ENCODE data around the gene OR5W2. TPM values are rescaled to one million over a fixed set of nuclear protein-coding genes. Genes with fewer than 3 reads are reported as not detected.
A peak's percentile ranks its signal among the peaks of the same experiment; 100 is the strongest.

Gene OR5W2
- total and polyA plus RNA-seq, 4 donors = not detected

DNA sequence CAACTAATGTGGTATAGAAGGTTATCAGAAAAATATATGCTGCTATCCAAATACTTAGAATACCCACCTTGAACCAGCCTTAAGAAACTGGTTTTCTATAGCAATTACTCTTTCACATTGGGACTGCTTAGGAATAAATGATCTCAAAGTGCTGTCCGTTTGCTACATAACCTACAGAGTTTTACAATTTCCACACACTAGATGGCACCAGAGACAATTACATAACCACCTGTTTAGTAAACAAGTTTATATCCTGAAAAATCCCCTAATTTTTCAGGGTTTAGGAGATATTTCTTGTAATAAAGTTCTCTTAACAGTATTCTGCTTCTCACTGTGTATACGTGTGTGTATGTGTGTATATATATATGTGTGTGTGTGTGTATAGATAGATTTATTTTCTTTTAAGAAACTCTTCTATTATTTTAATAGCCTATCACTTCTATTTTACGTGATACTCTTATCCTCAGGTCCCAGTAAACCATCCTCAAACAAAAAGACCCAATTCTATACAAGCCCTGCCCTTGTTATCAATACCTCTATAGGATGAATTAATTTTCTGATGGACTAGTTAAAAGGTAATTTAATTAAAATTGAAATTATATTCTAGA is 28.5 kb upstream of the OR5W2 start:
- Histone ChIP-seq H3K4me1 (ENCODE audit: control insufficient read depth in 5 of 5, insufficient read depth in 5 of 5, low read length in 5 of 5) (no peaks in the 10 kb centered on the region), H3K27ac (ENCODE audit: low read depth in 1 of 2, low read length in 1 of 2) (no peak overlapping the region), H3K9me3 (ENCODE audit: control insufficient read depth in 4 of 4, insufficient read depth in 3 of 4, low read length in 3 of 4) (no peaks in the 10 kb centered on the region), H3K36me3 (ENCODE audit: control insufficient read depth in 4 of 4, insufficient read depth in 4 of 4, low read length in 4 of 4) (no peaks in the 10 kb centered on the region), H3K27me3 (ENCODE audit: control insufficient read depth in 3 of 3, insufficient read depth in 3 of 3, low read length in 2 of 3) (no peaks in the 10 kb centered on the region), H3K9ac (ENCODE audit: insufficient read depth in 1 of 2, low read length in 2 of 2) (no peak overlapping the region), H3K4me3 (no peak overlapping the region)
- DNase-seq (peak in 2 of 3 donors; percentile 9 to 46), ATAC-seq (ENCODE audit: insufficient read depth, low FRiP score) (no peak)
- TF ChIP-seq, protein P1, sequence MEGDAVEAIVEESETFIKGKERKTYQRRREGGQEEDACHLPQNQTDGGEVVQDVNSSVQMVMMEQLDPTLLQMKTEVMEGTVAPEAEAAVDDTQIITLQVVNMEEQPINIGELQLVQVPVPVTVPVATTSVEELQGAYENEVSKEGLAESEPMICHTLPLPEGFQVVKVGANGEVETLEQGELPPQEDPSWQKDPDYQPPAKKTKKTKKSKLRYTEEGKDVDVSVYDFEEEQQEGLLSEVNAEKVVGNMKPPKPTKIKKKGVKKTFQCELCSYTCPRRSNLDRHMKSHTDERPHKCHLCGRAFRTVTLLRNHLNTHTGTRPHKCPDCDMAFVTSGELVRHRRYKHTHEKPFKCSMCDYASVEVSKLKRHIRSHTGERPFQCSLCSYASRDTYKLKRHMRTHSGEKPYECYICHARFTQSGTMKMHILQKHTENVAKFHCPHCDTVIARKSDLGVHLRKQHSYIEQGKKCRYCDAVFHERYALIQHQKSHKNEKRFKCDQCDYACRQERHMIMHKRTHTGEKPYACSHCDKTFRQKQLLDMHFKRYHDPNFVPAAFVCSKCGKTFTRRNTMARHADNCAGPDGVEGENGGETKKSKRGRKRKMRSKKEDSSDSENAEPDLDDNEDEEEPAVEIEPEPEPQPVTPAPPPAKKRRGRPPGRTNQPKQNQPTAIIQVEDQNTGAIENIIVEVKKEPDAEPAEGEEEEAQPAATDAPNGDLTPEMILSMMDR (IDR thresholded peaks at IDR 0.05; ENCODE audit: control extremely low read depth, extremely low read depth) = no peak
- 3 to 6% methylated on average over 3 of the region's 3 CpGs for WGBS, 2 donors

GRCh38 chr11:55936300-55936699 is 21.9 kb upstream of the OR5W2 start, which contains the start of gene OR5I1:
OR5I1 (minus strand) TSS chr11:55936400; CDS start chr11:55936400, 0 bp downstream.
- TF ChIP-seq, protein P1 (IDR thresholded peaks at IDR 0.05; ENCODE audit: control extremely low read depth, extremely low read depth) = no peak
- Histone ChIP-seq H3K36me3 (ENCODE audit: control insufficient read depth in 4 of 4, insufficient read depth in 4 of 4, low read length in 4 of 4) (no peaks in the 10 kb centered on the region), H3K9me3 (ENCODE audit: control insufficient read depth in 4 of 4, insufficient read depth in 3 of 4, low read length in 3 of 4) (peaks cover 0 to 9% (median 1%) of the 10 kb centered on the region in 4 donors), H3K9ac (ENCODE audit: insufficient read depth in 1 of 2, low read length in 2 of 2) (no peak within 1 kb of the TSS), H3K27me3 (ENCODE audit: control insufficient read depth in 3 of 3, insufficient read depth in 3 of 3, low read length in 2 of 3) (no peaks in the 10 kb centered on the region), H3K4me1 (ENCODE audit: control insufficient read depth in 5 of 5, insufficient read depth in 5 of 5, low read length in 5 of 5) (no peaks in the 10 kb centered on the region), H3K4me3 (no peak within 1 kb of the TSS), H3K27ac (ENCODE audit: low read depth in 1 of 2, low read length in 1 of 2) (no peak within 1 kb of the TSS)
- ATAC-seq (ENCODE audit: insufficient read depth, low FRiP score) (no peak), DNase-seq (no peak)
- 62 to 88% methylated on average over 2 of the region's 2 CpGs for WGBS, 2 donors

- Histone ChIP-seq H3K27me3 (ENCODE audit: control insufficient read depth in 3 of 3, insufficient read depth in 3 of 3, low read length in 2 of 3) (no peaks in the 10 kb centered on the region), H3K27ac (ENCODE audit: low read depth in 1 of 2, low read length in 1 of 2) (no peak overlapping the region), H3K9ac (ENCODE audit: insufficient read depth in 1 of 2, low read length in 2 of 2) (no peak overlapping the region), H3K9me3 (ENCODE audit: control insufficient read depth in 4 of 4, insufficient read depth in 3 of 4, low read length in 3 of 4) (peaks cover 0 to 4% (median 2%) of the 10 kb centered on the region in 4 donors), H3K4me1 (ENCODE audit: control insufficient read depth in 5 of 5, insufficient read depth in 5 of 5, low read length in 5 of 5) (no peaks in the 10 kb centered on the region), H3K4me3 (no peak overlapping the region), H3K36me3 (ENCODE audit: control insufficient read depth in 4 of 4, insufficient read depth in 4 of 4, low read length in 4 of 4) (no peaks in the 10 kb centered on the region)
- no peak for ATAC-seq (ENCODE audit: insufficient read depth, low FRiP score)
- TF ChIP-seq, protein P1 (IDR thresholded peaks at IDR 0.05; ENCODE audit: control extremely low read depth, extremely low read depth) = no peak
- no peak for DNase-seq
- 76 to 78% methylated on average over 5 of the region's 5 CpGs for WGBS, 2 donors
These were observed 6.2 kb upstream of the OR5W2 start for GRCh38 chr11:55920537-55920936.

- no peak for DNase-seq
- Histone ChIP-seq H3K4me1 (ENCODE audit: control insufficient read depth in 5 of 5, insufficient read depth in 5 of 5, low read length in 5 of 5) (no peaks in the 10 kb centered on the region), H3K9me3 (ENCODE audit: control insufficient read depth in 4 of 4, insufficient read depth in 3 of 4, low read length in 3 of 4) (peaks cover 0 to 18% (median 0%) of the 10 kb centered on the region in 4 donors), H3K27me3 (ENCODE audit: control insufficient read depth in 3 of 3, insufficient read depth in 3 of 3, low read length in 2 of 3) (no peaks in the 10 kb centered on the region), H3K4me3 (no peak overlapping the region), H3K27ac (ENCODE audit: low read depth in 1 of 2, low read length in 1 of 2) (no peak overlapping the region), H3K9ac (ENCODE audit: insufficient read depth in 1 of 2, low read length in 2 of 2) (no peak overlapping the region), H3K36me3 (ENCODE audit: control insufficient read depth in 4 of 4, insufficient read depth in 4 of 4, low read length in 4 of 4) (no peaks in the 10 kb centered on the region)
- no peak for ATAC-seq (ENCODE audit: insufficient read depth, low FRiP score)
- TF ChIP-seq, protein P1 (IDR thresholded peaks at IDR 0.05; ENCODE audit: control extremely low read depth, extremely low read depth) = no peak
- 33 to 41% methylated on average over 2 of the region's 2 CpGs for WGBS, 2 donors
These were observed 12.1 kb downstream of the OR5W2 start for GRCh38 chr11:55902308-55902707.
